GM12872 (cell line): ENCODE data around the gene ARSG.

Source experiments
- TF ChIP-seq, protein P1 (sequence below): IDR thresholded peaks from 3 replicates; pipeline ENCODE4 v1.5.1; 2011; ENCODE audit warnings: low read depth, mild to moderate bottlenecking, low read length, moderate library complexity; ENCODE audit not compliant: insufficient read depth

Gene ARSG

DNA sequence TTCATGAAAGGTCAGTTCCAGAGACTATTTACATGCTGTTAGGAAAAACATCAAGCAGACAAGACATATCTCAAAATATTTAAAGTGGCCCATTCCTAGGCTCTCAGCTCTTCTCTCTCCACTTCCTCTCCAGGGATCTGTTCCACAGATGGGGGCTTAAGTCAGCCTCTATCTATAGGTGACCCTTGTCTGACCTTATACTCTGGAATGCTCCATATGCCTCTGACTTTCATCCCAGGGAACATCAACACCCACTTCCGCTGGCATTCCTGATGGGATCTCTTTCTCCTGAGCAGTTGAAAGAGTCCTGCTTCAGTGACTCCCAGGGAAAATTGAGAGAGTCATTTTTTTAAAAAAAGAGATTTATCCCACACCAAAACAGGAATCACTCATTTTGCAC lies 177.5 kb downstream of the ARSG start:
- TF ChIP-seq, protein P1, sequence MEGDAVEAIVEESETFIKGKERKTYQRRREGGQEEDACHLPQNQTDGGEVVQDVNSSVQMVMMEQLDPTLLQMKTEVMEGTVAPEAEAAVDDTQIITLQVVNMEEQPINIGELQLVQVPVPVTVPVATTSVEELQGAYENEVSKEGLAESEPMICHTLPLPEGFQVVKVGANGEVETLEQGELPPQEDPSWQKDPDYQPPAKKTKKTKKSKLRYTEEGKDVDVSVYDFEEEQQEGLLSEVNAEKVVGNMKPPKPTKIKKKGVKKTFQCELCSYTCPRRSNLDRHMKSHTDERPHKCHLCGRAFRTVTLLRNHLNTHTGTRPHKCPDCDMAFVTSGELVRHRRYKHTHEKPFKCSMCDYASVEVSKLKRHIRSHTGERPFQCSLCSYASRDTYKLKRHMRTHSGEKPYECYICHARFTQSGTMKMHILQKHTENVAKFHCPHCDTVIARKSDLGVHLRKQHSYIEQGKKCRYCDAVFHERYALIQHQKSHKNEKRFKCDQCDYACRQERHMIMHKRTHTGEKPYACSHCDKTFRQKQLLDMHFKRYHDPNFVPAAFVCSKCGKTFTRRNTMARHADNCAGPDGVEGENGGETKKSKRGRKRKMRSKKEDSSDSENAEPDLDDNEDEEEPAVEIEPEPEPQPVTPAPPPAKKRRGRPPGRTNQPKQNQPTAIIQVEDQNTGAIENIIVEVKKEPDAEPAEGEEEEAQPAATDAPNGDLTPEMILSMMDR = no peak
